SU-DHL-6 (cell line): ENCODE results near the gene RNF135.

Source experiments
- CTCF ChIP-seq: fragments of 200-600 bp; sonication (generic); IDR thresholded peaks from one replicate; pipeline ENCODE4 v1.5.1; 2017; ENCODE audit warnings: antibody characterized with exemption, mild to moderate bottlenecking, low read length, moderate library complexity; ENCODE audit not compliant: insufficient read depth, poor library complexity, severe bottlenecking
- EZH2phosphoT487 ChIP-seq: fragments of 200-600 bp; sonication (generic), shearing (Covaris generic); conservative IDR thresholded peaks from 2 replicates; pipeline ENCODE4 v1.6.1; 2018; ENCODE audit warnings: mild to moderate bottlenecking, antibody characterized with exemption, low read length, moderate library complexity, mixed read lengths

- TF ChIP-seq CTCF (no peak), EZH2phosphoT487 (no peak)
Measured at GRCh38 chr17:30996486-30996885, 25.6 kb downstream of the RNF135 start.
